H1 (cell line): ENCODE results near the gene RNGTT. TPM values are rescaled to one million over a fixed set of nuclear protein-coding genes. Genes with fewer than 3 reads are reported as not detected.

ENCODE experiments used
- CTCF ChIA-PET: fragments of 300-600 bp; sonication (Branson Sonifier 250); formaldehyde crosslinking; loops from one replicate; lab custom pipeline; 2021; ENCODE audit not compliant: partially characterized antibody; lab: Charles Lee
- POLR2A ChIA-PET: fragments of 300-600 bp; sonication (Branson Sonifier 250); formaldehyde crosslinking; loops from one replicate; lab custom pipeline; 2021; ENCODE audit warnings: inconsistent platforms; ENCODE audit not compliant: partially characterized antibody; lab: Charles Lee
- DNase-seq, 2 experiments: peaks; one replicate each; pipeline versions ENCODE4 v3.0.0 to v3.0.0-alpha.2; 2010 to 2022; ENCODE audit warnings: low spot score in 2 of 2, low read depth in 1 of 2, mixed read lengths in 1 of 2
- FAIRE-seq: peaks from 2 replicates; lab custom pipeline; 2011; peaks lifted over from hg19 to GRCh38; lab: Jason Lieb, UNC
- H2AFZ ChIP-seq: 2 replicates; pipeline ENCODE4 v1.8.1; 2012; ENCODE audit warnings: low read length, inconsistent platforms
- H2AK5ac ChIP-seq: 2 replicates; pipeline ENCODE4 v1.6.1; 2013; ENCODE audit warnings: low read depth, low read length
- H2BK120ac ChIP-seq: replicated peaks from 2 replicates; pipeline ENCODE3; 2013; ENCODE audit warnings: low read depth, low read length, inconsistent platforms
- H2BK12ac ChIP-seq: 2 replicates; pipeline ENCODE4 v1.6.1; 2013; ENCODE audit warnings: low read depth, low read length
- H2BK15ac ChIP-seq: 2 replicates; pipeline ENCODE4 v1.6.1; 2013; ENCODE audit warnings: low read length
- H2BK20ac ChIP-seq: 2 replicates; pipeline ENCODE4 v1.6.1; 2013; ENCODE audit warnings: low read length
- H2BK5ac ChIP-seq: 2 replicates; pipeline ENCODE4 v1.6.1; 2013; ENCODE audit warnings: low read depth, low read length
- H3K14ac ChIP-seq: 2 replicates; pipeline ENCODE4 v1.6.1; 2013; ENCODE audit warnings: inconsistent platforms; ENCODE audit not compliant: insufficient read length
- H3K18ac ChIP-seq: 2 replicates; pipeline ENCODE4 v1.6.1; 2013; ENCODE audit warnings: low read length; ENCODE audit errors: extremely low read depth
- H3K23ac ChIP-seq: 2 replicates; pipeline ENCODE4 v1.6.1; 2013; ENCODE audit warnings: inconsistent platforms; ENCODE audit not compliant: insufficient read length
- H3K23me2 ChIP-seq: 2 replicates; pipeline ENCODE4 v1.6.1; 2013; ENCODE audit warnings: low read depth, low read length
- H3K27ac ChIP-seq: 2 replicates; pipeline ENCODE4 v1.6.1; 2011; ENCODE audit warnings: low read depth, low read length, inconsistent platforms
- H3K27me3 ChIP-seq, 4 experiments: replicated peaks in 1 of 4; 1 replicate in 1 of 4; 2 replicates in 3 of 4; pipeline versions ENCODE4 v1.6.1 to v1.8.1; 2011 to 2013; ENCODE audit warnings: low read length in 3 of 4, mild to moderate bottlenecking in 3 of 4, inconsistent platforms in 2 of 4, mixed read lengths in 2 of 4, moderate library complexity in 1 of 4; ENCODE audit not compliant: control insufficient read depth in 3 of 4, insufficient read depth in 3 of 4; ENCODE audit errors: extremely low read depth in 1 of 4
- H3K36me3 ChIP-seq, 4 experiments: 2 replicates each; pipeline versions ENCODE4 v1.6.1 to v1.8.1; 2011 to 2013; ENCODE audit warnings: mild to moderate bottlenecking in 4 of 4, low read length in 3 of 4, moderate library complexity in 2 of 4, control low read depth in 1 of 4, inconsistent platforms in 1 of 4; ENCODE audit not compliant: insufficient read depth in 4 of 4, control insufficient read depth in 2 of 4
- H3K4ac ChIP-seq: replicated peaks from 2 replicates; pipeline ENCODE3; 2013; ENCODE audit warnings: low read length, low read depth, mixed read lengths, inconsistent platforms; ENCODE audit not compliant: insufficient read length
- H3K4me1 ChIP-seq, 4 experiments: replicated peaks in 1 of 4; 1 replicate in 1 of 4; 2 replicates in 3 of 4; pipeline versions ENCODE4 v1.6.1 to v1.8.1; 2011 to 2013; ENCODE audit warnings: low read length in 3 of 4, inconsistent platforms in 2 of 4, mixed read lengths in 1 of 4; ENCODE audit not compliant: insufficient read depth in 4 of 4, control insufficient read depth in 3 of 4
- H3K4me2 ChIP-seq, 2 experiments: 2 replicates each; pipeline versions ENCODE4 v1.6.1 to v1.8.1; 2011 to 2013; ENCODE audit warnings: low read depth in 2 of 2, low read length in 2 of 2, control low read depth in 1 of 2, inconsistent platforms in 1 of 2, mild to moderate bottlenecking in 1 of 2; ENCODE audit not compliant: insufficient read depth in 1 of 2
- H3K4me3 ChIP-seq, 4 experiments: fragments of 200-600, 300-600 bp in 1 of 4; sonication (generic), shearing (Covaris generic), sonication (Bioruptor Twin) in 1 of 4; 2 replicates each; pipeline versions ENCODE4 v1.5.1 to v1.8.1; 2011 to 2016; ENCODE audit warnings: low read length in 4 of 4, low read depth in 3 of 4, control low read depth in 2 of 4, inconsistent platforms in 2 of 4, mild to moderate bottlenecking in 2 of 4, mixed read lengths in 1 of 4, moderate library complexity in 1 of 4; ENCODE audit not compliant: insufficient read depth in 2 of 4; ENCODE audit errors: extremely low read depth in 1 of 4
- H3K56ac ChIP-seq: replicated peaks from 2 replicates; pipeline ENCODE3; 2013; ENCODE audit warnings: low read depth, mild to moderate bottlenecking, mixed read lengths, low read length, inconsistent platforms; ENCODE audit not compliant: insufficient read length
- H3K79me1 ChIP-seq: 2 replicates; pipeline ENCODE4 v1.6.1; 2013; ENCODE audit warnings: low read depth, low read length, control low read depth
- H3K79me2 ChIP-seq, 2 experiments: 2 replicates each; pipeline versions ENCODE4 v1.6.1 to v1.8.1; 2012 to 2013; ENCODE audit warnings: low read length in 2 of 2, mild to moderate bottlenecking in 2 of 2, inconsistent platforms in 1 of 2; ENCODE audit not compliant: insufficient read depth in 2 of 2, control insufficient read depth in 1 of 2
- H3K9ac ChIP-seq, 4 experiments: replicated peaks in 1 of 4; 1 replicate in 1 of 4; 2 replicates in 3 of 4; pipeline versions ENCODE4 v1.6.1 to v1.8.1; 2011 to 2013; ENCODE audit warnings: low read depth in 3 of 4, low read length in 3 of 4, control low read depth in 2 of 4, mild to moderate bottlenecking in 2 of 4, moderate library complexity in 2 of 4, inconsistent platforms in 1 of 4; ENCODE audit errors: extremely low read depth in 1 of 4
- H3K9me3 ChIP-seq, 2 experiments: 2 replicates each; pipeline versions ENCODE4 v1.6.1 to v1.8.1; 2012 to 2013; ENCODE audit warnings: mild to moderate bottlenecking in 2 of 2, moderate library complexity in 2 of 2, control low read depth in 1 of 2, inconsistent platforms in 1 of 2, low read depth in 1 of 2, low read length in 1 of 2, mixed read lengths in 1 of 2; ENCODE audit not compliant: insufficient read depth in 2 of 2
- H4K20me1 ChIP-seq, 2 experiments: replicated peaks in 1 of 2; 2 replicates each; pipeline versions ENCODE3 to v1.8.1; 2011 to 2013; ENCODE audit warnings: inconsistent platforms in 2 of 2, low read length in 2 of 2, mild to moderate bottlenecking in 1 of 2; ENCODE audit not compliant: insufficient read depth in 2 of 2, control insufficient read depth in 1 of 2
- H4K5ac ChIP-seq: 2 replicates; pipeline ENCODE4 v1.6.1; 2013; ENCODE audit warnings: low read length, low read depth, mixed read lengths, inconsistent platforms; ENCODE audit not compliant: insufficient read length
- H4K8ac ChIP-seq: 2 replicates; pipeline ENCODE4 v1.8.0; 2013; ENCODE audit warnings: mild to moderate bottlenecking, moderate library complexity, low read length, inconsistent platforms; ENCODE audit not compliant: insufficient read depth; ENCODE audit errors: extremely low read depth
- H4K91ac ChIP-seq: replicated peaks from 2 replicates; pipeline ENCODE3; 2013; ENCODE audit warnings: low read length, mixed read lengths, inconsistent platforms; ENCODE audit not compliant: insufficient read length
- ZNF274 ChIP-seq: IDR thresholded peaks from 2 replicates; pipeline ENCODE4 v1.7.0; 2012; ENCODE audit warnings: low read length, borderline replicate concordance; ENCODE audit errors: extremely low read depth
- WGBS, 2 experiments: shearing (Covaris generic) in 1 of 2; methylation state at CpG; one replicate each; pipeline versions ENCODE4 v1.1.6 to v1.1.7; 2013 to 2015; ENCODE audit warnings: low lambda C conversion rate in 2 of 2, mixed read lengths in 2 of 2, inconsistent platforms in 1 of 2, low coverage in 1 of 2, missing lambda C conversion rate in 1 of 2; ENCODE audit not compliant: insufficient replicate concordance in 2 of 2, insufficient coverage in 1 of 2, insufficient read length in 1 of 2; ENCODE audit errors: extremely low coverage in 1 of 2, missing lambda C conversion rate in 1 of 2; 5-methylcytosine and 5-hydroxymethylcytosine counted together
- polyA plus RNA-seq, 7 experiments: library from polyadenylated mRNA; depleted of rRNA in 3 of 7; stranded (reverse) in 5 of 7; unstranded in 2 of 7; fragments of >200 nt in 5 of 7; fragments of 200-250 nt in 2 of 7; gene quantifications; 1 replicate in 5 of 7; 2 replicates in 1 of 7; 4 replicates in 1 of 7; pipeline versions ENCODE4 v1.2.1 to v1.2.3, GENCODE V29; 2011 to 2013; ENCODE audit warnings: missing spikeins in 2 of 7, mixed read lengths in 2 of 7
- total RNA-seq: library from RNA; stranded (reverse); fragmentation: NEBNext Ultra II Directional; extraction: Animal tissue kit (Norgen Biotek cat#: 25700); gene quantifications from 2 replicates; pipeline ENCODE4 v1.2.1, GENCODE V29; 2021

The RNGTT gene
- total and polyA plus RNA-seq, 2 of the 8 experiments (the other 6 are each of a cell fraction or from before 2014, with no cell fraction given): 3.6 to 21.2 TPM

GRCh38 chr6:89010825-89011224 is 47.4 kb upstream of the RNGTT start:
- Histone ChIP-seq H3K4me3 (no peak overlapping the region), H3K4me1 (peaks cover 3 to 11% (median 6%) of the 10 kb centered on the region in 4 experiments; a peak in 6 of 7 replicates), H2BK15ac (no peak overlapping the region), H2AFZ (no peak overlapping the region), H3K36me3 (no peaks in the 10 kb centered on the region), H3K79me2 (no peaks in the 10 kb centered on the region), H2BK120ac (no peak overlapping the region), H3K4ac (no peak overlapping the region), H3K18ac (no peak overlapping the region), H4K91ac (no peak overlapping the region), H3K27ac (no peak overlapping the region), H2AK5ac (no peak overlapping the region), H3K27me3 (no peaks in the 10 kb centered on the region), H2BK20ac (no peak overlapping the region), H2BK5ac (no peak overlapping the region), H2BK12ac (no peak overlapping the region), H4K20me1 (no peaks in the 10 kb centered on the region), H4K8ac (no peak overlapping the region), H3K4me2 (no peak overlapping the region), H3K23me2 (no peaks in the 10 kb centered on the region; the same call in 1 of the 2 replicates), H3K9ac (no peak overlapping the region), H3K56ac (no peak overlapping the region), H3K9me3 (no peaks in the 10 kb centered on the region), H3K23ac (no peak overlapping the region), H4K5ac (no peak overlapping the region), H3K14ac (no peak overlapping the region), H3K79me1 (no peaks in the 10 kb centered on the region)
- 93% methylated on average over 2 of the region's 2 CpGs; no CpG with 5 or more reads in 1 of the 2 experiments for WGBS, 2 experiments
- ChIA-PET CTCF (interaction anchor here (0.5 to 2.7 kb wide), 4 partner anchors 13 to 546 kb away, joined by 4 to 15 read pairs (median 4); no protein-coding TSS in a partner anchor), POLR2A (interaction anchor here (0.6 kb wide), 1 partner anchor 862 kb away, joined by 3 read pairs; no protein-coding TSS in a partner anchor)
- DNase-seq (no peak), FAIRE-seq (no peak)
- no peak for TF ChIP-seq ZNF274
